ENCODE results near the gene MTTP.

DNA sequence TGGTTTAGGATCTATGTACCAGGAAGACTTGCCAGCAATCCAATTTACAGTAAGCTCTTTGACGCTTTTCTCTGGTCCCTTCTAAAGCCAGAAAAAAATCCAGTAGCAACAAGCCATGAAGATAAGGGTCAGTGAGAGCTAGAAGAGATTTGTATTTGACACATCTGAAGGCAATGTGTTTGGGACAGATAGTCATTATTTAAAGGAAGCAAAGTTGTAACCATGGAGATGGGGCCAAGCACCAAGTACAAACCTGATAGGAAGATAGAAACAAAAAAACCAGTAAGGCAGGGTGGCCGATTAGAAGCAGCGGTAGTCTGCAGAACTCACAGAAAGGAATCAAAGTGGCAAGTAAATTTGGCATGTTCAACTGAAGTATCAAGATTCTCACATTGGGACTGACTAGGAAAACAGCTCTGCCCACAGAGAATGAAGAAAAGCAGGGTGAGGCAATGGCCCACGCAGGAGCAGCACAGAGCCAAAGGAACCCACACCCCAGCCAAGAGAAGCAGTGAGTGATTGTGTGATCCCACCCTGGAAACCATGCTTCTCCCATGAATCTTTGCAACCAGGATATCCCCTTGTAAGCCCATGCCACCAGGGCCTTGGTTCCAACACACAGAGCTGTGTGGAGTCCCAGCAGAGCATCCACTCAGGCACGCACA, 95.9 kb downstream of the MTTP start:
- TF ChIP-seq POLR2A (IDR thresholded peaks at IDR 0.05), result no peak
- TF ChIP-seq, protein P1, sequence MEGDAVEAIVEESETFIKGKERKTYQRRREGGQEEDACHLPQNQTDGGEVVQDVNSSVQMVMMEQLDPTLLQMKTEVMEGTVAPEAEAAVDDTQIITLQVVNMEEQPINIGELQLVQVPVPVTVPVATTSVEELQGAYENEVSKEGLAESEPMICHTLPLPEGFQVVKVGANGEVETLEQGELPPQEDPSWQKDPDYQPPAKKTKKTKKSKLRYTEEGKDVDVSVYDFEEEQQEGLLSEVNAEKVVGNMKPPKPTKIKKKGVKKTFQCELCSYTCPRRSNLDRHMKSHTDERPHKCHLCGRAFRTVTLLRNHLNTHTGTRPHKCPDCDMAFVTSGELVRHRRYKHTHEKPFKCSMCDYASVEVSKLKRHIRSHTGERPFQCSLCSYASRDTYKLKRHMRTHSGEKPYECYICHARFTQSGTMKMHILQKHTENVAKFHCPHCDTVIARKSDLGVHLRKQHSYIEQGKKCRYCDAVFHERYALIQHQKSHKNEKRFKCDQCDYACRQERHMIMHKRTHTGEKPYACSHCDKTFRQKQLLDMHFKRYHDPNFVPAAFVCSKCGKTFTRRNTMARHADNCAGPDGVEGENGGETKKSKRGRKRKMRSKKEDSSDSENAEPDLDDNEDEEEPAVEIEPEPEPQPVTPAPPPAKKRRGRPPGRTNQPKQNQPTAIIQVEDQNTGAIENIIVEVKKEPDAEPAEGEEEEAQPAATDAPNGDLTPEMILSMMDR (IDR thresholded peaks at IDR 0.05), result no peak

All from ovary (tissue), 3 donors.